NCI-H2029 treated with DMSO at 0.1 percent for 48 hours (cell line): ENCODE results near the gene CYSLTR2.

Source experiments
- DNase-seq: peaks from one replicate; lab custom pipeline; 2025; lab: John Stamatoyannopoulos, UW

CYSLTR2 gene, protein sequence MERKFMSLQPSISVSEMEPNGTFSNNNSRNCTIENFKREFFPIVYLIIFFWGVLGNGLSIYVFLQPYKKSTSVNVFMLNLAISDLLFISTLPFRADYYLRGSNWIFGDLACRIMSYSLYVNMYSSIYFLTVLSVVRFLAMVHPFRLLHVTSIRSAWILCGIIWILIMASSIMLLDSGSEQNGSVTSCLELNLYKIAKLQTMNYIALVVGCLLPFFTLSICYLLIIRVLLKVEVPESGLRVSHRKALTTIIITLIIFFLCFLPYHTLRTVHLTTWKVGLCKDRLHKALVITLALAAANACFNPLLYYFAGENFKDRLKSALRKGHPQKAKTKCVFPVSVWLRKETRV

DNA sequence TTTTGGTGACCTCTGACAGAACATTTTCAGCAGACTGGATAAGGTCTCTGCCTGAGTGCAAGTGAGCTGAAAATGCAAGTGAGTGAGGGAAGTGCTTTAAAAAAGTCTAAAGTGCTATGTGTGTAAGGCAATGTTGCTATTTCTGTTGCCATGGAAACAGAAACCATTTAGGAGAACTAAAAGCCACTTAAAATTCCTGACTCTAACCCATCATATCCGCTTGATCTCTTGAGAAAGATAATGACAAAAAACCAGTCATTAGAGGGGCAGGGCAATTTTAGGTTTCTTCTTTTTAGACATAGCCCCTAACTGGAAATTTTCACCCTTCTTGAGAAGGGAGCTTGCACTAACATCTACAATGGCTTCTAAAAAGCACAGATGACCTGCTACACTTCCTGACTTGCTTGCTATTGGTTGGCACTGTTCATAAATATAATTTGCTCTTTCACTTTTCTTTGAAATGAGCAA, at the start of gene CYSLTR2:
Gene CYSLTR2, plus strand, starts transcription at position 458 of the 468 bp plus-strand sequence. CDS start 52,889 bp downstream, outside the sequence.
- DNase-seq = no peak

DNA sequence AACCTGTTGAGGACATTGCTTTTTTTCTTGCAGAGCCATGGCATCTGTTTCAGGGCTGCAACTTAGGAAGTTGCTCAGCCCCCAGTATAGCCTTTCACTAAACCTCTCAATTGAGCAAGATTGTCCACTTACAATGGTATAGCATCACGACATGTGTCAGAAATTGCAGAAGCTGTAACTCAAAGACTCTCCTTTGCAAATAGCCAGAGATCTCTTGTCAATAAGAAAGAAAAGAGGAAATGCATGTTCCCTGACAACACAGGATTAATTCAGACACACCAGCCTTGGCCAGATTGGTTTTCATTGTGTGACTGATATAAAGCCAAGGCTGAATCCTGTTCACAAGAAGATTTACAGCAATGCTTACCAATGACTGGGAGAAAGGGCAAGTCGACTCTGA, 38.7 kb upstream of the CYSLTR2 start:
- no peak for DNase-seq

GRCh38 chr13:48618937-48619336, 34.8 kb upstream of the CYSLTR2 start:
- no peak for DNase-seq

- no peak for DNase-seq
These were observed 32.7 kb upstream of the CYSLTR2 start for GRCh38 chr13:48621056-48621455.

GRCh38 chr13:48624016-48624415, 29.7 kb upstream of the CYSLTR2 start:
- no peak for DNase-seq

- DNase-seq = no peak
These were observed 28.9 kb upstream of the CYSLTR2 start for GRCh38 chr13:48624858-48625257.

DNA sequence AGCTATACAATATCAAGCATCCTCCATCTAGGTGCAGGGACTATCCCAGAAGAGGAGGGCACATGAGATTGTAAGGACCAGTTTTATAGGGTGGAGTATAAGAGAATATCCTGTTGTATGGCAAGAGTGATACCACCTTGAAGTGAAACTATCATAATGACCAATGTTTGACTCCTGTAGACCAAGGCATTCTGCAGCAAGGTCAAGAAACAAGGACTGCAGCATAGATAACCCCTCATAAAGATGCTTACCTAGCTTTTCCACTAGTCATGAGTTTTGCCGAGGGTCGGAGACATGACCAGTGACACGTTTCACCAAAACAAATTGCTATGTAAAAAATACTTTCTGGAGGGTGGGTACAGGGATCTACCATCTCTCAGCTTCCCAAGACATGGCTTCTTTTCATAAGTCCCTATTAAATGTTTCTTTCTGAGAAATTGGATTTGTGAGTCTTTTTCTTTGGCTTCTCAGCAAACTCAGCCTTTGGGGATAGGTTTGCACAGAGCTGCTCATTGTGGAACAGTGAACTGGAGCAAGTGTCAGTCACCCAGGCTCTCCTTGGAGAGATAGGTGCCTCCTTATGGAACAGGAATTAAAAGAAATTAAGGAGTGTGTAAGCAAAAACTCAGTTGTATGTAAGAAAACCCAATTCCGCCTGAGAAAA, 28.2 kb upstream of the CYSLTR2 start:
- DNase-seq = no peak

DNA sequence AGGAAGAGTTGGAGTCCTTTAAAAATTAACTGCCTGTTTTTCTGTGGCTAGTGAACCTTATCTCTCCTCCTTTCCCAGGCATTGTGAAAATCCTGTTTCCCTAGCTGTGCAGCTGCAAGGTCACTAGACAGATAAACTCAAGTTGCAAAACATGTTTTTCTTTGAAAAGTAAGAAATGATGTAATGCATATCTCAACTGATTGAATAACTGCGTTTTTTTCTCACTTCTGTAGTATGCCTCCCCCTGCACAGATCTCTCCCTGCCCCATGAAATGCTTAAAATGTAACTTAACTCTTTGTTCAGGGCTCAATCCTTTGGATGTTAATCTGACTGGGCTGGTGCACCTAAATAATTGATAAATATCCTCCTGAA, 27.7 kb upstream of the CYSLTR2 start:
- no peak for DNase-seq

DNA sequence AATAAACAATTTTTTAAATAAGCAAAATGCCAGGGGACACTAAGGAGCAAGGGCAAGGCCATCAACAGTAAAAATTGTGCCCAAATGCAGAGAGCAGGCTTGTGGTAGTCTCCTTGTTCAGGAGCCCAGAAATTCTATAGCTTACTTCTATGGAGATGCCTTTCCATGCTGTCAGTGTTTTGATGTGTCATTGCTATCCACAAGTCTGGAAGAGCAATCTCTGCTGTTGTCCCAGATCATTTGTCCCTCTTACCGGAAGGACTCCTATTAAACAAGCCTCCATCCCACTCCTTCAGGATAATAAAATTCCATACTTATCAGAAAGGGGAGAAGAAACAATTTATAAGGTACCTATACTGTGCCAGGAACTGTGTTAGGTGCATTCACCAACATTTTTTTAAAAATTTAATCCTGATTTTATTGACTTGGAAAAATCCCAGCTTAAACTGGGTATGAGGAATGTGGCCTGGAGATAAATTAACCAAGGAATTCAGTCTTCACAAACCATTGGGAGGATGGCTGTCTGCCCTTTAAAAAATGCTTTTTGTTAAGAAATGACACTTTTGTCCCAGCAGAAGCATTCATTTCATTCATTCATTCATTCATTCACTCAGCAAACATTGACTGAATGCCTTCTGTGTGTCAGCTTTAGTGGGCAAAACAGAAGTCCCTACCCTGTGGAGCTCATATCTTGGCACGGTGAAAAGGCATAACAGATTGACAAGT, 26.8 kb upstream of the CYSLTR2 start:
- no peak for DNase-seq

- DNase-seq = no peak
These were observed 24.5 kb upstream of the CYSLTR2 start for GRCh38 chr13:48629277-48629676.

DNA sequence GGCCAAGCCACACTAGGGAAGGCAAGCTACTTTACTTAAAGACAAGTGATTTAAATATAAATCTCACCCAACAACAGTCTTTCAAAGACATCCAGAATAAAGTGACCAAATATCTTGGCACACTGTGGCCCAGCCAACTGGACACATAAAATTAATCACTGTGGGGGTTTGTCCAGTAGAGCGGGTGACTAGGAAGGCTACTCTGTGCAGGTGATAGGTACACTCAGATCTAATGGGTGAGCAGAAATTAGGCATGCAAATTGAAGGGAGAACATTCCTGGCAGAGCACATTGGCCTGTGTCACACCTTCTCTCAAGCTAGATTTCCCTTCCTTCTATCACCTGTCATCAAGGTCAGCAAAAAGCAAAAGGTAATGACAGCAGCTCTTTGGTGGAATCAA, 23.4 kb upstream of the CYSLTR2 start:
- no peak for DNase-seq

GRCh38 chr13:48630773-48631172, 23.0 kb upstream of the CYSLTR2 start:
- DNase-seq = no peak

DNA sequence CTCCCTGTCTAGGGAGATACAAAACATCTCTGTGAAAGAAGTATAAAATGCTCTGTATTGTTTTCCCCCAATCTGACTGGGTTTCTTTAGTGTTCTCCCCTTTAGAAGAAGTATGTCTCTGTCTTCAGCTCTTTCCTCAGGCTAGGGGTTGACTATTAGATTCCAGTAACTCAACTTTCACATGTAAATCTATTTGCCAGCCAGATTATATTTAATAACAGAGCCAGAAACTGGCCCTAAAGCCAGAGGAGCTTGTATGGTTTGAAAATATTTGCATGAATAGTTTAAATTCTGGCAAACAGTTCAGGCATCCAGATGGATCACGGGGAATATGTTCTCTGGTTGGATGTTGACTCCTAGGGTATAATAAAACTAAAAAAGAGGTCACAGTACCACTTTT, 22.3 kb upstream of the CYSLTR2 start:
- DNase-seq = no peak

DNA sequence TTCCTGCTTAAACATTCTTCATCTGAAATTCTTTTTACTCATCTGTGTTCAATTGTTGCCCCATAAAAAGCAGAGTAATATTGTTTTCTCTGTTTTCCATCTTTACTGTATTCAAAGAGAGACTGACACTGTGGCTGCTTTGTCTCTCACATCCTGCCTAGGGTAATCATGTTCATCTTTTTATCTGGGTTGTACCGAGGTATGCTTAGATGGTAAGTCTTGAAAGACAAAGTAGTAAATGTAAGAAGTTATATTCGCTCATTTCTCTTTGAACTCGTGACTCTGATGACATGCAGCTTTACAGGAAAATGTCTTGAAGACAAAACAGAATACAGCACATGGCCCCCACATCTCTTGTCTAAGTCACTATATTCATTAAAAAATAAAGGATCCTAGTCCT, 20.0 kb upstream of the CYSLTR2 start:
- no peak for DNase-seq

- no peak for DNase-seq
These were observed 19.1 kb upstream of the CYSLTR2 start for GRCh38 chr13:48634636-48635035.

DNA sequence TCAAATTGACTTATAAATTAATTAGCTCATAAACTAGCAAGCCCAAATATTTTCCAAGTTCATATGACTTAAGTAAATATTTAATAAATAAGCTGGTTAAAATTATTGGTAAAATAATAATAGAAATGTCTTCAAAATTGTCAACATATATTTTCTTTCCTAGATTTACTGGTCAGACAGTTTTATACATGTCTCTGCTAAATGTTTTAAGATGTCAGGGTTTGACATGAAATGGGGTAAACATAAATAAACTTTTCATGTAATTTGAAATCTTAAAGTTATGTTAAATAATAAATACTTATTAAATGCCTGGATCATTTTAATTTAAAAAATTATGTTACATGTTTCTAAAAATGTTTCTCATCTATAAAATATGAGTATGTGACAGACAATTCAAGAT, 18.3 kb upstream of the CYSLTR2 start:
- no peak for DNase-seq

GRCh38 chr13:48636550-48636949, 17.2 kb upstream of the CYSLTR2 start:
- DNase-seq = no peak

DNA sequence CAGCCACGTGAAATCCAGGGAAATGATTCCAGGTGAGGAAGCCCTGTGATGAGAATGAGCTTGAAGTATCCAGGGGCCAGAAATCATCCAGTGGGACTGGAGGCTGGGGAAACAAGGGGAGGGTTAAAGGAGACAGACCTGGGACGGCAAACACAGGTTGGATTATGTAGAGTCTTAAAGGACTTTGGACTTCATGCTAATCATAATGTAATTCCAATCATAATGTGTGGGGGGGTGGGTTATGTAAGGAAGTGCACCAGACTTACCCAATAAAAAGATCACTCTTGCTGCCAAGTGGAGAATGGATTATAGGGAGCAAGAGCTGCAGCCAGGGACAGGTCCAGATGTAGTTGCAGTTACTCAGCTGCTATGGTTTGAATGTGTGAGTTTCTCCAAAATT, 16.1 kb upstream of the CYSLTR2 start:
- no peak for DNase-seq

DNA sequence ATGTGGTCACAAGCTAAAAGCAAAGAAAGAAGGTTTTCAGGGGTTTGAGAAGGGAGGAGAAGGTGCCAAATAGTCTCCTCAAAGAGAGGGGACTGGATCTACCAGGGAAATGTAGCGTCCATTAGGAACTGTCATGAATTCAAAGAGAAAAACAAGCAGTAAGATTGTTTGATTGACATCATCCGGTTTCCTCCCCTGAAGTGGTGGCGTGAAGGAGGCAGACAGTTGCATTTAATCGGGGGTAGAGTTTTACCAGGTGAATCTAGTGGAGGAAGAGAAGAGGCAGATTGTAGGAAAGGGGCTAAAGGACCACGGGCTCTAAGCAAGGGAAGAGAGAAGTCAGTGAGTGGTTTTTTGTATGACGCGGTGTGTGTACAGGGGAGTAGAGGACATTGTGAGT, 13.0 kb upstream of the CYSLTR2 start:
- no peak for DNase-seq

- DNase-seq = no peak
These were observed 12.3 kb upstream of the CYSLTR2 start for GRCh38 chr13:48641404-48641803.

DNA sequence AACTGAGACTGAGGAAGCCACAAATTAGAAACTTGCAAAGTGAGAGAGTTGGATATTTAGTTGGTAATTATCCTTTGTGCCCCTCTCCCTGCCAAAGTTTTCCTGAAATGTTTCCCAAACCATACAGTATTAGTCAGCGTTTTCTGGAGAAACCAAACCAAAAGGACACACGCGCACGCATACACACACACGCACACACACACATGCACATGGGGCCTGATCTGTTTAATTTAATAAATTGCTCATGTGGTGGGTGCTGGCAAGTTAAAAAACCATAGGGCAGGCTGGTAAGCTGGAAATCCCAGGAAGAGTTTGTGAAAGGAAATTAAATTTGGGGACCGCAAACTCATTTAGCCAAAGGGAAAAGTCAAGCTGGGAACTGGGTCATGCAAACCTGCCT, 11.7 kb upstream of the CYSLTR2 start:
- DNase-seq = no peak

GRCh38 chr13:48643159-48643558, 10.6 kb upstream of the CYSLTR2 start:
- DNase-seq = no peak

DNA sequence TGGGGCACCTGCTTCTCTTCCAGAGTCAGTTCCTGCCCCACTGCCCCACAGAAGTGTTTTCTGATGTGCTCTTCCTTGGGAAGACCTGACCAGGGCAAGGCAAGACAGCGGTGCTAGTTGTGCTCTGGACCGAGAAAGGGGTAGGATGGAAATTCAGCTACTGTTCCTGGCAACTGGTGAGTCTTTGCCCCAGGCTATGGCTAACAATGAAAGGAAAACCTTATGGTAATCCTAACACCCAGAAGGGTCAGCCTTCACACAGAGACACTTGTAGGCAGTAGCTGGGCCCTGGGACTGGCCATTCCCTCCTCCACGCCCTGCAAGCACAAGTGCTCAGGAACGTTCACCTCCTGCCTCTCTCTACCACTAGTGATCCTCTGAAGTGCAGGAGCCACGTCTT, 9.6 kb upstream of the CYSLTR2 start:
- no peak for DNase-seq
